ENCODE data around the gene POU3F1. TPM values are rescaled to one million over a fixed set of nuclear protein-coding genes. Genes with fewer than 3 reads are reported as not detected.

Gene POU3F1
- total RNA-seq, 1 donor from 2014 or later, result 1.4 TPM

- peak; percentile 77 for DNase-seq
- H3K36me3 Mint-ChIP-seq (ENCODE audit: low read depth), result peaks cover 25% of the 10 kb centered on the region
- peaks cover 47% of the 10 kb centered on the region for H3K4me1 Mint-ChIP-seq
- intact Hi-C loops (cut with micrococcal nuclease), result loop anchor here (1.0 kb wide), 1 partner anchor 14 kb away; the partner anchor contains the start of gene SF3A3
- no peaks in the 10 kb centered on the region for H3K9me3 Mint-ChIP-seq
- peak overlapping the region; percentile 93 for H3K27ac Mint-ChIP-seq
- no peaks in the 10 kb centered on the region for H3K27me3 Mint-ChIP-seq
- H3K4me3 Mint-ChIP-seq, result peak overlapping the region; percentile 99
Observed at GRCh38 chr1:38004284-38005108, 42.1 kb downstream of the POU3F1 start.

- peak overlapping the region; percentile 93 for H3K27ac Mint-ChIP-seq
- no peaks in the 10 kb centered on the region for H3K9me3 Mint-ChIP-seq
- DNase-seq, result no peak
- no peaks in the 10 kb centered on the region for H3K27me3 Mint-ChIP-seq
- intact Hi-C loops (cut with micrococcal nuclease), result loop anchor here (1.0 kb wide), 1 partner anchor 13 kb away; the partner anchor contains the start of gene SF3A3
- H3K4me1 Mint-ChIP-seq, result peaks cover 46% of the 10 kb centered on the region
- peak overlapping the region; percentile 99 for H3K4me3 Mint-ChIP-seq
- peaks cover 33% of the 10 kb centered on the region for H3K36me3 Mint-ChIP-seq (ENCODE audit: low read depth)
Observed at GRCh38 chr1:38003261-38004250, 43.0 kb downstream of the POU3F1 start.

GRCh38 chr1:38000529-38001455, 45.8 kb downstream of the POU3F1 start:
- Mint-ChIP-seq H3K4me3 (peak overlapping the region; percentile 79), H3K4me1 (peaks cover 57% of the 10 kb centered on the region), H3K9me3 (no peaks in the 10 kb centered on the region), H3K27me3 (no peaks in the 10 kb centered on the region), H3K27ac (peak overlapping the region; percentile 92), H3K36me3 (ENCODE audit: low read depth) (peaks cover 46% of the 10 kb centered on the region)
- intact Hi-C loops (cut with micrococcal nuclease), result no loop called here
- DNase-seq, result no peak

DNA sequence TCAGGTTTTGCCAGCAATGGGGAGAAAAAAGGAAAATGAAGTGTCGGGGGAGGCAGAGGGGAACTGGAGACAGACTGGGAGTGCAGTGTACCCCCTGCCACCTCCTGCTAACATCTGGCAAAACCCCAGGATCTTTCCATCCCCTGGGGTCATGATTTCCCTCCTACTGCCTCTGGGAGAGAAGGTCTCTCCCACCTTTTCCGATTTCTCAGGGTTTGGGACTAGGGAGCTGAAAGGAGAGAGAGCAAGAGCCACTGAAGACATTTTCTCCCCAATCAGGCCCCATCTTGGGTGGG, 46.4 kb downstream of the POU3F1 start:
- DNase-seq, result no peak
- peak overlapping the region; percentile 79 for H3K4me3 Mint-ChIP-seq
- peaks cover 58% of the 10 kb centered on the region for H3K4me1 Mint-ChIP-seq
- H3K27ac Mint-ChIP-seq, result peak overlapping the region; percentile 92
- H3K27me3 Mint-ChIP-seq, result no peaks in the 10 kb centered on the region
- intact Hi-C loops (cut with micrococcal nuclease), result no loop called here
- H3K36me3 Mint-ChIP-seq (ENCODE audit: low read depth), result peaks cover 49% of the 10 kb centered on the region
- H3K9me3 Mint-ChIP-seq, result no peaks in the 10 kb centered on the region

DNA sequence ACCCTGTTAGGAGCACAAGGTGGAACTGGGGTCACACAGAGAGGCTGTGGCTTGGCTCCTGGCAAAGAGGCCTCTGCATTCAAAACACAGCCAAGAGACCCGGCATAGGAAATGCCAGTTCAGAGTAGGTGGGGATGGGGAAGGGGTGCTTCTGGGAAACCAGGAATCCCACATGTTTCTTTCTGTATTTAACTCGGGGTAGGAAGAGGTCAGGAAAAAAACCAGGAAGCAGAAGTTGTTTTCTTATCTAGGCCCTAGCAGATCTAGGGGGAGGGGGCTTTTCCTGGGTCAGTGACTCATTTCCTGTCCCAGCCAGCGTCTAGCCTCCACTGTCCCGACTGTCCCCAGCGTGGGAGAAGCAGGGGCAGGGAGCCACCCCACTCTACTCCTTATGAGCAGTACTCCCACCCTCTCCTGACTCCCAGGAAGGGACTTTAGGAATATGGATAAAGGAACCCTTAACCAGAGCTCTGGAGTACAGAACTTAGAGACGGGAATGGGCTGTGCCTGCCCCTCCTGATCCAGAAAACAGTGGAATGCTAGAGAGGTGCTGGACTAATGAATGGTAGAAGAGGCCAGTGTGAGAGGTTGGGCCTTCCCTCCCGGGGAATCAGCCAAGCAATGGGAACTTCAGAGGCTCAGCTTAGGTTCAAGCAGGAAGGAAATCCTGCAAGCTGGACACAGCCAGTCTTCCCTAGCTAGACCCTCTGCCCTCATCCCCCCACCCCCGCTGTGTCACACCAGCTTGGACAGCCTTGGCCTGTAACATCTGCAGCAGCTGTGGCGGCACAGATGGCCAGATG, 47.0 kb downstream of the POU3F1 start:
- peak overlapping the region; percentile 92 for H3K27ac Mint-ChIP-seq
- no peaks in the 10 kb centered on the region for H3K27me3 Mint-ChIP-seq
- H3K4me1 Mint-ChIP-seq, result peaks cover 63% of the 10 kb centered on the region
- H3K36me3 Mint-ChIP-seq (ENCODE audit: low read depth), result peaks cover 53% of the 10 kb centered on the region
- intact Hi-C loops (cut with micrococcal nuclease), result loop anchor here (5.0 to 10.0 kb wide), 2 partner anchors 67 to 305 kb away; partner anchors contain the start of gene CDCA8
- H3K9me3 Mint-ChIP-seq, result no peaks in the 10 kb centered on the region
- no peak for DNase-seq
- peak overlapping the region; percentile 79 for H3K4me3 Mint-ChIP-seq

GRCh38 chr1:37998913-37999429, 47.6 kb downstream of the POU3F1 start:
- H3K36me3 Mint-ChIP-seq (ENCODE audit: low read depth), result peaks cover 48% of the 10 kb centered on the region
- peaks cover 60% of the 10 kb centered on the region for H3K4me1 Mint-ChIP-seq
- intact Hi-C loops (cut with micrococcal nuclease), result loop anchor here (5.0 to 10.0 kb wide), 2 partner anchors 67 to 304 kb away; partner anchors contain the start of gene CDCA8
- H3K4me3 Mint-ChIP-seq, result peak overlapping the region; percentile 79
- no peaks in the 10 kb centered on the region for H3K9me3 Mint-ChIP-seq
- peak overlapping the region; percentile 92 for H3K27ac Mint-ChIP-seq
- H3K27me3 Mint-ChIP-seq, result no peaks in the 10 kb centered on the region
- no peak for DNase-seq

DNA sequence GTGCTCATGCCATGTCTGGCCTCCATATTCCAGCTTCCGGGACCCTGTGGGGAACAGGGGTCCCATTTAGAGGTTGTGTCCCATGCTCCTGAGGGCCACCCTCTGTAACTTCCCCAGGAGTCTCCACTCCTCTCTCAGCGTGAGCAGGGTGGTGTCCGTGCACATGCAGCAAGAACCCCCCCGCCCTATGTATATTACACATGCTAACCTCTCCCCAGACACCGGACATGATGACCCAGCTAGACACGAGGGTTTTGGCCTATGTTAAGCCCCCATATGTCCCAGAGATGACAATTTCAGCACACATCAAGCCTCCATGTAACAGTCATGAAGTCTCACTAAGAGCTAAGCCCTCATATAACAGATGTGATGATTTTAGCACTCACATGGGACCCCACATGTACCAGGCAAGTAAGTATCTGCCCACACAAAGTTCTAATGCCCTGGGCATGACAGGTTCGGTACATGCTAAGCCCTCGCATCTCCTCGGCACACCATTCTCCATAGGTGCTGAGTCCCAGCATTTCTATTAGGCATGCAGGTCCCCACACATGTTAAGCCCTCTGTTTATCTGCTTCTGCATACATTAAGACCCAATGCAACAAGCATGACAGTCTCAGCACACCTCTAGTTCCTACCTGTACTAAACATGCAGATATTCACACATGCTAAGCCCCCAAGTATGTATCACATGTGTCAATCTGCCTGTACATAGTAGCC, 48.3 kb downstream of the POU3F1 start:
- H3K36me3 Mint-ChIP-seq (ENCODE audit: low read depth), result peaks cover 41% of the 10 kb centered on the region
- H3K4me1 Mint-ChIP-seq, result peaks cover 53% of the 10 kb centered on the region
- peak overlapping the region; percentile 1 for H3K4me3 Mint-ChIP-seq
- no peak for DNase-seq
- no peaks in the 10 kb centered on the region for H3K27me3 Mint-ChIP-seq
- peak overlapping the region; percentile 59 for H3K27ac Mint-ChIP-seq
- intact Hi-C loops (cut with micrococcal nuclease), result loop anchor here (5.0 to 10.0 kb wide), 2 partner anchors 66 to 303 kb away; partner anchors contain the start of gene CDCA8
- no peaks in the 10 kb centered on the region for H3K9me3 Mint-ChIP-seq

GRCh38 chr1:37997256-37998088, 49.1 kb downstream of the POU3F1 start:
- H3K27ac Mint-ChIP-seq, result peak overlapping the region; percentile 41
- intact Hi-C loops (cut with micrococcal nuclease), result loop anchor here (5.0 to 10.0 kb wide), 2 partner anchors 65 to 303 kb away; partner anchors contain the start of gene CDCA8
- H3K27me3 Mint-ChIP-seq, result no peaks in the 10 kb centered on the region

GRCh38 chr1:37995751-37996345, 50.7 kb downstream of the POU3F1 start:
- H3K27me3 Mint-ChIP-seq, result no peaks in the 10 kb centered on the region
- peak overlapping the region; percentile 80 for H3K27ac Mint-ChIP-seq
- DNase-seq, result peak; percentile 78
- peak overlapping the region; percentile 84 for H3K4me3 Mint-ChIP-seq
- peaks cover 37% of the 10 kb centered on the region for H3K36me3 Mint-ChIP-seq (ENCODE audit: low read depth)
- intact Hi-C loops (cut with micrococcal nuclease), result loop anchor here (5.0 to 10.0 kb wide), 2 partner anchors 64 to 301 kb away; partner anchors contain the start of gene CDCA8
- peaks cover 44% of the 10 kb centered on the region for H3K4me1 Mint-ChIP-seq
- H3K9me3 Mint-ChIP-seq, result no peaks in the 10 kb centered on the region

More at GRCh38 chr1:37997256-37998088, 49.1 kb downstream of the POU3F1 start:
- Mint-ChIP-seq H3K36me3 (ENCODE audit: low read depth) (peaks cover 40% of the 10 kb centered on the region), H3K4me3 (no peak overlapping the region), H3K9me3 (no peaks in the 10 kb centered on the region), H3K4me1 (peaks cover 51% of the 10 kb centered on the region)
- DNase-seq, result no peak

DNA sequence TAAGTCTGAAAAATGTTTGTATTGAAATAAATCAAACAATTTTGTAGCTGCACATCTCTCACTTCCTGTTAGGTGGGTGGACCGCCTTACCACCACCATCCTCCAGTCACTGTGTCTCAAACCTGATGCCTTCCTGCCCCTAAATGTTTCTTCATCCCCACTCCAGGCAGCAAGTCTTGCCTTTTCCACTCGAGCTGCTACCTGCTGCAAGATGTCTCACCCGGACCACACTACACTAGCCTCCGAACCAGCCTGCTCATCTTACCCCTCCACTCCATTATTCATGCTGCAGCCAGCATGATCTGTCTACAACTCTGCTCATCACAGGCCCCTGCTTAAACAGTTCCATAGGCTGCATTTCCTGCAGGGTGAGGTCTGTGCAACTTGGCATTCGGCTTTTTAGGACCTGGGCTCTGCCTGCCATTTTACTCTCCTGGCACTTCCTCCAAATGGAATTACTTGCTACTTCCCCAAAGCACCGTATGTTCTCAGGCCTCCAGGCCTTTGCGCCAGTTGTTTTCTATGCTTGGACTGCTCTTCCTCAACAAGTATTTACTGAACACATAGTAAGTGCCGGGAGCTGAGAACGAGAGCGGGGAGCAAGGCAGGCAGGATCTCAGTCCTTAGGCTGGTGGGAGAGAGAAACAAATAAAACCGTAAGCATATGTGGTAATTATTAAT, 51.6 kb downstream of the POU3F1 start:
- Mint-ChIP-seq H3K36me3 (ENCODE audit: low read depth) (peaks cover 34% of the 10 kb centered on the region), H3K27me3 (no peaks in the 10 kb centered on the region), H3K4me3 (peak overlapping the region; percentile 84), H3K4me1 (peaks cover 39% of the 10 kb centered on the region), H3K27ac (peak overlapping the region; percentile 75), H3K9me3 (no peaks in the 10 kb centered on the region)
- intact Hi-C loops (cut with micrococcal nuclease), result loop anchor here (5.0 to 10.0 kb wide), 2 partner anchors 63 to 300 kb away; partner anchors contain the start of gene CDCA8
- peak; percentile 68 for DNase-seq
